ENCODE data around the gene PHC2. TPM values are rescaled to one million over a fixed set of nuclear protein-coding genes. Genes with fewer than 3 reads are reported as not detected.

Gene PHC2
- total RNA-seq, 1 donor: 75.6 TPM

DNA sequence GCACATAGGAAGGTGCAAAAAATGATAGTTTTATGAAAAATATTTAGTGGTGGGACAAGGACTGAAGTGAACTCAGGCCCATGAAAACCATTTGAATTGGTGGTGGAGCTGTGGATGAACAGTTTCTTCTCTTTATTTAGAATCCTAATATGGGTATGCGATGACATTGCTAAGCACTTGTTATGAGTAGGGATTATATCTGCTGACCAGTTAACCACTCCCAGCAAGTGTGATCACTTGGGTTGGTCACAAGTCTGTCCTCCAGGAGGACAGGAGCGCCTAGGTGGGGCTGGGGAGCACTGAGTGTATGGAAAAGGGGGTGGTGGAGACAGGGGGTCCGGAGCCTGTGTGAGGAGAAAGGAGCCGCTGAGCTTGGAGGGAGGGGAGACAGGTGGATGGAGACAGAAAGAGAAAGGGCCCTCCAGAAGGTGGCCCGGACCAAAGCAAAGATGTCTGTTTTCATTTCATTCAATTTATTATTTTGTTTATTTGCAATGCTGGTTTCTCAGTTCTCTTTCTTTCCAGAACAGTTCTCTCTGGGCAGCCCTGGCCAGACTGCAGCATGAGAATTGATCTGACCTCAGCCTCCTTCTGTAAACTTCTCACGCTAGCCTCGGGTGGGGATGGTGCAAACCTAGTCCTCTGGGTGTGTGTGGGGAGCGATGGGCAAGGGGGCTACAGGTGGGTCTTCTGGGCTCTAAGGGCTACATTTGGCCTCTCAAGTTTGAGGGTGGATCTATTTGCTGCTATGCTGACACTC, 31.7 kb upstream of the PHC2 start:
- DNase-seq (ENCODE audit: low read depth): no peak
- no peak for TF ChIP-seq CTCF (IDR thresholded peaks at IDR 0.05; ENCODE audit: insufficient read depth, low read depth, low read length)
- H3K4me3 ChIP-seq (ENCODE audit: low read depth, low read length): no peak overlapping the region

- DNase-seq (ENCODE audit: low read depth): no peak
- no peak overlapping the region for H3K4me3 ChIP-seq (ENCODE audit: low read depth, low read length)
- no peak for TF ChIP-seq CTCF (IDR thresholded peaks at IDR 0.05; ENCODE audit: insufficient read depth, low read depth, low read length)
Observed at GRCh38 chr1:33460947-33461629, 30.2 kb upstream of the PHC2 start.

DNA sequence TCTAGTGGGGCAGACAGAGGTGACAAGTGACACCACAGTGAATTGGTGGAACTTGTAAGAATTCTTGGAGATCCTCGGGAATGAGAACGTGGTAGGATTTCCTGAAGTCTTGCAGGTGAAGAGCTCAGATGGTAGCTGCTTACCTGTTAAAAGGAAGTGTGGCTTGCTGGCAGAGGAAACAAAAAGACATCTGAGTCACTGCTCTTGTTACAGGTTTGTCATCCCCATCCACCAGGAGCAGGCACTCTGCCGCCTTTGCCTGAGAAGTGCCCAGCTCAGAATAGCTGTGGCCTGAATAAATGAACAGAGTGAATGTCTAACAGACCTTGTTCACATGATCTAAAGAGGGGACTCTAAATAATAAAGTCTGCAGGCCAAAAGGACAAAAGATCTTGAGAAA, 29.2 kb upstream of the PHC2 start:
- DNase-seq (ENCODE audit: low read depth): no peak
- TF ChIP-seq CTCF (IDR thresholded peaks at IDR 0.05; ENCODE audit: insufficient read depth, low read depth, low read length): no peak
- no peak overlapping the region for H3K4me3 ChIP-seq (ENCODE audit: low read depth, low read length)

- DNase-seq (ENCODE audit: low read depth): peak; percentile 72
- TF ChIP-seq CTCF (IDR thresholded peaks at IDR 0.05; ENCODE audit: insufficient read depth, low read depth, low read length): no peak
- no peak overlapping the region for H3K4me3 ChIP-seq (ENCODE audit: low read depth, low read length)
Observed at GRCh38 chr1:33459691-33460090, 28.8 kb upstream of the PHC2 start.

DNA sequence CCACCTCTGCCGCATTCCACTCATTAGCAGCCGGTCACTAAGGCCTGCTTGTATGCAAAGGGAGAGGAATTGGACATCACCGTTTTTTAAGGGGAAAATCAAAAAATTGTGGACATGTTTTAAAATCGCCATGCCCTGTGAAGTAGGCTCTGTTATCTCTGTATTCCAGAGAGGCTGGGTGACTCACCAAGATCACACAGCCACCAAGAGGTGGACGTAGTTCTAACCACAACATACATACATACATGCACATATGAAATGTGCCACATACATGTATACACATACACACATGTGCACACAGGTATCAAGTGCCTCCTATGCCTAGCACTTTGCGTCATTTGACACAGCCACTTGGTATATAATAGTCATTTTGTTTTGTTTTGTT, 25.6 kb upstream of the PHC2 start:
- H3K4me3 ChIP-seq (ENCODE audit: low read depth, low read length): no peak overlapping the region
- no peak for DNase-seq (ENCODE audit: low read depth)
- TF ChIP-seq CTCF (IDR thresholded peaks at IDR 0.05; ENCODE audit: insufficient read depth, low read depth, low read length): no peak

DNA sequence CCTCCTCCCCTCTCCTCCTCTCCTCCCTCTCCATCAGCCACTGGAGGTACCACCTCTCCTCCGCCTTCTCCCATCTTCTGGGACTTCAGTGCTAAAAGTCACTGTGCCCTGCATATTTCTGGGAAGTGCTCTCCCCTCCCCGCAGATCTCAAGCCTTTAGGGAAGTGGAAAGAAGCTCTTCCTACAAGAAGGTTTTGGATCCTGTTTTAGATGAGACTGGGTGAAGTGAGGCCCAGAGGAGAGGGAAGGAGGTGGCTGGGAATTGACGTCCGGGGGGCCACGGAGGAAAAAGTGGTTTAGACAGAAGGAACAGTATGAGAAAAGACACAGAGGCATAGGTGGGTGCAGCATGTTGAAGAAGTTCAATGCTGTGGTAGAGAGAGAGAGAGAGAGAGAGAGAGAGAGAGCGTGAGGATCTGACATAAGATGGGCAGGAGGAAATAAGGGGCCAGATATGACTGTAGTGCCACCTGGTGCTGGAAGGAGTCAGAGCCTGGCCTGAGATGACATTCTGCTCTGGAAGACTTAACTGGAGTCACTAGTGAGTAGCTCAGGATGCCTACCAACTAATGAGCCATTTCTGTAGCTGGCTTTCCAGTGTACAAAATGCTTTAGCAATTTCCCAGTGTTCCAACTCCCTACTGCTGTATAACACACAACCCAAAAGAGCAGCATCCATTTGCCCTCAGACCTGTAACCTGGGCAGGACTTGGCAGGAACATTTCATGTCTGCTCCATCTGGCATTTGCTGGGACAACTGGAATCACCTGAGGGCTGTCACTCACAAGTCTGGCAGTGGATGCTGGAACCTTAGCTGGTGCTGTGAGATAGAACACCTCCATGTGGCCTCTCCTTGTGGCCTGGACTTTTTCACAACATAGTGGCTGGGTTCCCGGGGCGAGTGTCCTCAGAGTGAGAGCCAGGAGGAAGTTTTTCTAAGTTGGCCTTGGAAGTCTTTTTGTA, 24.9 kb upstream of the PHC2 start:
- peak; percentile 88 for TF ChIP-seq CTCF (IDR thresholded peaks at IDR 0.05; ENCODE audit: insufficient read depth, low read depth, low read length)
- DNase-seq (ENCODE audit: low read depth): peak; percentile 88
- no peak overlapping the region for H3K4me3 ChIP-seq (ENCODE audit: low read depth, low read length)

Data from fibroblast of villous mesenchyme (primary cell).